Hematopoietic multipotent progenitor cell treated with erythropoietin and hydrocortisone succinate and interleukin-3 and kit ligand, for 4 days (in vitro differentiated cells): ENCODE data around the gene IGF1R.

Source experiments
- DNase-seq: peaks from one replicate; pipeline ENCODE4 v3.0.0-alpha.2; 2015

IGF1R gene

DNA sequence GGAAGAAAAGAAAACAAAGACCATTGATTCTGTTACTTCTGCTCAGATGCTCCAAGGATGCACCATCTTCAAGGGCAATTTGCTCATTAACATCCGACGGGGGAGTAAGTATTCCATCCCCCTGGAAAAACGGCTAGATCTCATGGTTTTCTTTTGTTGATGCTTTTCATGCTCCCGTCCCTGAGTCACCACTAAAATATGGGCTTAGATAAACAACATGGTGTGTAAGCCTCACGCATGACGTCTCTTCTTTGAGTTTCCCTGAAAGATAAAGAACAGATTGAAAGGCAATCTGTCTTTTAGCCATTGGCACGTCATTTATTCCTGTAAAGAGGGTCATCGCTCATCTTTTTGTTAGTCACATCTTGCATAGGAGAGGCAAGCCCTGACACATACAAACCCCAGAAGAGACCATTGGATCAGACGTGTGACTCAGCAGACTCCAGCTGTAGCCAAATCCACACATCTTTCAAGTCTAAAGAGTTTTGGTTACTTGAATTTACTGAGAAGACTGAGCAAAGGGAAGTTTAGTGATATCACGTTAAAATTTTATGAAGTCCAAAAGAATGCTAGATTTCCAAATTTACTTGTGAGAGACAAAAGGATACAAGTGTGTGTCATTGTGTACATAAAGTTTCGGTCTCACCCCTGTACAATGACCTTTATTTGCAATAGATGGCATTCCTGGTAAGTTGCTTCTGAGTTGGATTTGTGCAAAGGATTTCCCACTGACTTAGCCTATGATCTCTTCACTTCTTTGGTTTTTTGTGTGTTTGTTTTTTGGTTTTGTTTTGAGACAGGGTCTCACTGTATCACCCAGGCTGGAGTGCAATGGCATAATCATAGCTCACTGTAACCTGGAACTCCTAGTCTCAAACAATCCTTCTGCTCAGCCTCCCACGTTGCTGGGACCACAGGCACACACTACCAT, 248.7 kb downstream of the IGF1R start:
- no peak for DNase-seq

DNA sequence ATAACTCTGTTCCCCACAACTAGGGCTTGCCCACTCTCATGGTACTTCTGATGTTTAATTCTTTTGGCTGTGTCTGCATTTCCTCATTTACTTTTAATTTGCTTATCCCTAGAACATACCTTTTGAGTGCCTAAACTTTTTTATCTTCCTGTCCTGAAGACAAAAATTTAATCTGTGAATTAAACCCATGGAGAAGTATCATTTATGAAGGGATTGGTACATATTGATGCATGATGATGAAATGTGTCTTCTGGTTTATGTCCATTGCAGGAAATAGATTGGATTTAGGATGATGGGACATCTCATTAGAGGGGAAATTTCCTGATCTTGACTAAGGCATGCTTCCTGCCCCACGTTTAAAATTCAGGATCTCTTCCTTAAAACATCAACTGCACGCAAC, 249.8 kb downstream of the IGF1R start:
- no peak for DNase-seq

DNA sequence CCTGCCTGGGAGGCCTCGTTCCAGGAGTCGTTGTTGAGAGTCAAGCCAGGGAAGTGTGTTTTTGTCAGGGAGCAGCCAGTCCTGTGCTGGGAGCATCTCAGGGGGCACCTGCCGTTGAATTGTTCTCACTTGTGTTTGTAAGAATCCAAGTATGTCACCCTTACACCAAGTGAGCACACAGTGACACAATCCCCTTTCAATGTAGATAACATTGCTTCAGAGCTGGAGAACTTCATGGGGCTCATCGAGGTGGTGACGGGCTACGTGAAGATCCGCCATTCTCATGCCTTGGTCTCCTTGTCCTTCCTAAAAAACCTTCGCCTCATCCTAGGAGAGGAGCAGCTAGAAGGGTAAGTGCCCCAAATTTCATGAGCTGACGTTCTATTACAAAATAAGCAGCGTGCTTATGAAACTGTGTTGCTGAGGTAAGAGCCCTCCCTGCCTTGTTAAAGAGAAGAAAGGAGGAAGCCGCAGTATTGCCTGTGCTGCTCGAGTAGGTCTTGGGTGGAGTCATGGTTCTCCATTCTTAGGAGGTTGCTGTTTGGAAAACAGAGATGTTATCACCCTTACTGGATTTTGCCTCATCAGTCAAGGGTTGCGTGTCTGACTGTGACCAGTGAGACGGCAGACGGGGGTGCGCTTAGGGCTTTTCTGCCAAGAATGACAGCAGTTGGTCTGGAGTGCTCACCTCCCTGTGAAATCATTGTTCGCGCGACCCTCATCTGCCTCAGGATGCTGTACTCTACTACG, 251.1 kb downstream of the IGF1R start:
- peak; percentile 53 for DNase-seq

DNA sequence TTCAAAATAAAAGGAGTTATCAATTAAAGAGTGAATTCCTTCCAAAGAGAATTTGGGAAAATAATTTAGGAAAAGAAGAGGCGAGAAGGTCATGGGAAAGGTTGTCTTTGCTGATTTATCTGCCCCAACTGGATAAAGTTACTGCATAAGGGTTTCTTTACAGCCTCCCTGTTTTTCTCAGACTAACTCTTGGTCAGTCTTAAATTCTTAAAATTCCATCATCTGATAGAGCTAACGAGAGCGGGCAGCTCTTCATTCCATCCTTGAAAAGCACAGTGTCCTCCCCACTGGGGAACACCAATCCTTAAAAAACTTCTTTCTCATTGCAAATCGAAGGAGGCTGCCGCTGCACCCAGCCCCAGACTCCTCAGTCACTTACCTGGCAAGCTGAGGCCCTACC, 252.0 kb downstream of the IGF1R start:
- no peak for DNase-seq

DNA sequence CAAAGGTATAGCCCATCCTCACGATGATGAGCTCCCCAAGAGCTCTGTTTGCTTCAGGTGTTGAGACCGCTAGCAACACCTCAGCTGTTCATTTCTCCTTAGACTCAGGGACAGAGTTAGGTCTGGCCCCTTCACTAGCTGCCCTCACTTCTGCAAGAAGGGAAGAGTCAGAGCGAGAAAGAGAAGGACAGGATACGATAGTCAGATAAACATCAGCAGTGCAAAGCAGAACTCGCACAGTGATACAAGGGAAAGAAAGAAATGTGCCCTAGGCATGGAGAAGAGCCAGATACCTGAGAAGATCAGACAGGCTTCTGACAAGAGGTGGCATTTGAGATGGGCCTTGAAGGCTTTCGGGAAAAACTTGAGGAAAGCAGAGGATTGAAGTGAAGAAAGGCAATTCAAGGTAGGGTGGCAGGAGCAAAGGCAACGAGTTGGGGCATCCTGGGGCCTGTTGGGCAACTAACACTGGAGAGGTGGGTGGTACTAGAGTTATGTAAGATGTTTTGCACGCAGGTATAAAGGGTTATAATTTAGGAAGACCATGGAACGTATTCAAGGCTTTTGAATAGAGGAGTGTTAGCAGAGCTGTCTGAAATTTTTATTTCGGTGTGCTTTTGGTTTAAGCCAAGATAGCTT, 253.2 kb downstream of the IGF1R start:
- peak; percentile 47 for DNase-seq

DNA sequence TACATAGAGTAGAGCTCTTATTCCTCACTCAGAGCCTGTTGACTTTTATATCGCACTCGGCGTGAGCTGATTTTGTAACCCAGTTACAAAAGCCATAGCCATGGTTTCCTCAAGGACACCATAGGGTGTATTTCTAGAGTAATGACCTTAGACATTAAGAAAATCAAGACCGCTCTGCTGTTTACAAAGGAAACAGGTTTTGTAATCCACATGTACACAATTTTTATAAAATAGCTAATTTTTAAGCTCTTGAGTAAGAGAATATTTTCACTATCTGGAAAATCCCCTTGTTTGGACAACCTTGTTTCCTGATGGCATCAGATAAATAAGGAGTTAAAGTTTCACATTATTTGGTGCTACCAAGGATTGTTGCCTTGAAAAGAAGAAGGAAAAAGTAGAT, 254.6 kb downstream of the IGF1R start:
- no peak for DNase-seq

DNA sequence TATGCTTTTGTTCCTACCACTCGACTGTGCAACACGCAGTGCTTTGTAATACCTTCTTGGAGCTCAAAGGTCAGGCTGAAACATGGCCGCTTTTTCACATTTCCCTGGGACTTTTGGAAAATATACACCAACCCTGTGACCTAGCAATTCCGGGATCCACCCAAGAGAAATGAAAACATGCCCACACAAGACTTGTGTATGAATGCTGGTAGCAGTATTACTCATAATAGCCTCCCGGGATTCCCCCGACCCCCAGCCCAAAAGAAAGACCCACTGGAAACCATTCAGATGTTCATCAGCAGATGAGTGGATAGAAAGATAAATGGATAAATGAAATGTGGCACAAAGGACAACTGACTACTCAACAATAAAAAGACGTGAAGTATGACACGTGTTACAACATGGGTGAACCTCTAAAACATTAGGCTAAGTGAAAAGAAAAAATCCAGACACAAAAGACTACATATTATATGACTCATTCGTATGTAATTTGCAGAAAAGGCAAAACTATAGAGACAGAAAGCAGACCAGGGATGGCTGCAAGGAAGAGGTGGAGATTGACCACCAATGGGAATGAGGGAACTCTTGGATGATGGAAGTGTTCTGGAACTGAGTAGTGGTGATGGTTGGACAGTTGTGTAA, 255.2 kb downstream of the IGF1R start:
- no peak for DNase-seq

DNA sequence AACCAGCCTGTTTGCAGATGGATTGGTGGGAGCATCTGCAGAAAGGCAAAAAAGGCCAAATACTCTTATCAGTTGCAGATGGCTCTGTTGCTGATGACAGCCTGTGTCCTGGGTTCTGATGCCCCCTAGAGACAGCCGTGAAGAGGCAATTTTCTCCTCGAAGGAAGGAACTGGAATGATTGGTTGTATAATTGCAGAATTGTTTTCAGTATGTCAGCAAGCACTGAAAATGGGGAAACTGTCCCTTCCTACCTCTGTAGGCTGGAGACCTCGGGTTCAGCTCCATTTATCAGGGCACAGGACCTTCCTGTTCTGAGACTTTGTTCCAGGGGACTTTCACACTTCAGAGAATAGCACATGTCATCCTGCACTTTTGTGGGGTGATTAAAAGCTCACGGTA, 256.2 kb downstream of the IGF1R start:
- DNase-seq: peak; percentile 86

DNA sequence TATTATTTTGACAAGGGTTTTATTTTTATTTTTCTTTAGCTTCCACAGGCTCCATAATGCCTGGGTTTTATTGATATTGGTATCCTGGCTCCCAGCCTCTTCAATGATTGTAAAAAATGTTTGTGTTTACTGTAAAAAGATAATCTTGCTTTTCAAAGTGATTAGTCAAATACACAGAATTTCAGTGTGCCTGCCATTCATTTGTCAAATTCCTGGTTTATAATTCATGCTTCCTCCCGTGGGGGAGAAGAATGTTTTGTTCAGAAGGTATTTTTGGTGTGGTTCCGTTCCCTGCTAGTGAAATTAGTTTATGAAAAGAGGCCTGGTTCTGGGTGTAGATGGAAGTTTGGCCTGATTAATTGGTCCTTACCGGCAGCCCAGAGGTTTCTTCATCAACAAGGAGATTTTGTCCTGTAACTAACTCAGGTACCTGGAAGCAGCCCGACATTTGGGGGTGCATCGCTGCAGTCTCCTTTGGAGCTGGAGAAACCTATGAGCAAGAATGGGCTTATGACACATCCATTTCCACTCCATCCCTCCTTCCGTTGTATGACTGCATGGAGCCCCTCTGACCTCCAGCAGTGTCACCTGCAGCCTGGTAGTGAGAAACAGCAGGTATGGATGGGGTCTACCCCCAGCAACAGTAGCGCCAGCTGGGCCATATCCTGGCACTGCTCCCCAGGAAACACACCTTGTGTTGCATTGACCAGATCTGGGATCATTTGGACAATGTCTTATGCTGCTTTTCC, 257.8 kb downstream of the IGF1R start:
- DNase-seq: no peak

DNA sequence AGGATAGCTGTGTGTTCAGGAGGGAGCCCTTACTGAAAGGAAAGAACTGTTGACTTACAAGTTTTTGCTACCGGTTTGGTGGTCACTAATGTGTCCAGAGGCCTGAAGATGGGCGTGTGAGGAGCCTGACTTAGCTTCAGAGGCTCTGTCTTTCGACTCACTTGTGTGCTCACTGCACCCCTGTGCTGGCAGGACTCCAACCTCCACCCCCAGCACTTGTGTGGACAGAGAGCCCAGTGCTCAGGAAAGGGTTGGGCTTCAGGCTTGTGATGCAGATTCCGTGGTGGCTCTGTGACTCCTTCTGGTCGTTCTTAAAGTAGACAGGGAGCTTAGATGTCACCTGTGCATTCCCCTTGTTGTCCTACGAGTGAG, 258.4 kb downstream of the IGF1R start:
- DNase-seq: no peak

DNA sequence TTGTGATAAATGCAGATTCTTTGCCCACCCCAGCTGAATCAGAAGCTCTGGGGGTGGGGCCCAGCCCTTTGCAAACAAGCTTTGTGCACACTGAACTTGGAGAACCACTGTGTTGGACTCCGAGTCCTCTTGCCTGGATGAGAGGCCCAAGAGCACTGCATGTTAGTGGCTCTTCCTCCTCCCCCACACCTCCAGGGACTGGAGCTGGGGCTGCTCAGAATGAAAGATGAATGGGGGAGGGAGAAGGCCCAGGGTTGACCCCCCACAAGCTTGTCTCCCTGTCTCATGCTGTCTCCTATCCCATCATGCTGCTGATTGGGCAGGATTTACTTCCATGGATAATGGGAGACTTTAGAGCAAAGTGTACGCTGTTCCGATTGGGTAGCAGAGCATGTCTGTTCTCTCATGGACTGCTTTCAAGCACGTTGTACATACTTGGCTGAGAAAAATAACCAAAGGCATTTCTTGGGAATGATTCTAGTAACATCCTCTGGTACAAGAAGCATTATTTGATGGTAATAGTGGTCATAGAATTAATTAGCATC, 259.7 kb downstream of the IGF1R start:
- DNase-seq: no peak

DNA sequence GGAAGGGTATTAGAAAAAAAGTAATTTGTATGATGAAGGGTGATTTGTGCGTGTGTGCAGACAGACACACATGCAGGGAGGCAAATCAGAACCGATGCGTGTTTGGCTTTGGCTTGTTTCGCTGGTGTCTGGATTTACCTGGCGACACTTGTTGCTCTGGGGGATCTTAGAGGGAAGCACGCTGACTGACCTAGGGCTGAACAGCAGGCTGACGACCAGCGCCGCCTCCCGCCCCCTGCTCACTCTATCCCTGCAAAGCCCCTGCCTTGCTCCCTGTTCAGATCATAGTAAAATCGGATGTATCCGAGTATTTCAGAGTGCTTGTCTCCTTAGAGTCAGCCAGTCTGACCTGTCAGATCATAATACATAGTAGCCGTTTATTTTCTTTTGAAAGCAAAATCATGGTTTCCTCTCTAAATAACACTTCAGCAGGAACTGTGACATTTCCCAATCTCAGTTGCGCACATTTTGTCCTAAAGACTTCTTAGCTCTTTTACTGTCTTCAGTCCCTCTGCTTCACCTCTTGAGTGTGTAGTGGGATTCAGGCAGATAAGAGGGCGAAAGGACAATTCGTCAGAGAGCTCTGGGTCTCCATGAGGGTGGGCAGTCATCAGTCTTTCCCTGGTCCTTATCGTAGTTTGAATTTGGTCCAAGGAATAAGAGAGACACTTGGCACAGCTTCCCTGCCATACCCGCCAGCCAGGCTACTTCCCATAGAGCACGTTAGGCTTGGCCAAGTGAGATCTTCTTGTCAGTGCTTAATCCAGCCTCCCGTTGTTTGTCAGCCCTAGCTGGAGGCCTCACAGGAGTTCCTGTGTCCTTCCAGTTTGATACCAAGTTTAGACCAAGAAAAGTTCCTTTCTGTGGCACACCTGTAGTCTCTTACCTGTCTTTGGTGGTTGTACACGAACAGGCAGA, 261.9 kb downstream of the IGF1R start:
- no peak for DNase-seq

DNA sequence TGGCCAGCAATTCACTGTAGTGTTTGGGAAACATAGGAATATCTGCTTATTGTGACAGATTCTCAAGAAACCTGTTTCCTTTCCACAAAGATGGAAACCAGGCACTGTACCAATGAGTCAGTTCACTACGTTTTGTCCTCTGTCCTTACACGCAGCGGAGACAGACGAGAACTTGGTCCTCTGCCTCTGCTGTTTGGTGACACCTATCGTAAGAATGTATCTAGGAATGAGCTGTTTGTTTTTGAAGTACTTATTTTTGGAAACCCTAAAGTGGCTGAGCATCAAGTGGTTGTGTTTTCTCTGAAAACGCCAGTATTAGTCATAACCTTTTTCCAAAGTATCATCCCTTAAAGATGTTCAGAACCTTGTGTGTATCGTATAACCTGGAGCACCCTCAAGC, 266.3 kb downstream of the IGF1R start:
- no peak for DNase-seq

DNA sequence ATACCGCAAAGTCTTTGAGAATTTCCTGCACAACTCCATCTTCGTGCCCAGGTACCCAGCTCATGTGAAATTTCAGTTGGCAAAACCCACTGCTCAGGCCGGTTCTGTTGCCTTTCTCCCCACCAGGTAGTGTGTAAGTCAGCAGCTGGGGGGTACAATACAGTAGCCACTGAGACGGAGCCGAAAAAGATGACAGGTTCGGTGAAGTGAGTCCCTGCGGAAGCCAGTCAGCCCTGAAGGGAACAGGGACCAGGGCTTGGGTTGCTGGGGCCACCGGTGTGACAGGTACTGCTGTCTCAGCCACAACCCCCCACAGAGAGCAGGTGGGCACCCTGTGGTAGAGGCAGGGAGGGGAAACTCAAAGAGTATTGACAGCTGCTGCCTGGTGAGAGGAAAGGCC, 268.5 kb downstream of the IGF1R start:
- DNase-seq: no peak

DNA sequence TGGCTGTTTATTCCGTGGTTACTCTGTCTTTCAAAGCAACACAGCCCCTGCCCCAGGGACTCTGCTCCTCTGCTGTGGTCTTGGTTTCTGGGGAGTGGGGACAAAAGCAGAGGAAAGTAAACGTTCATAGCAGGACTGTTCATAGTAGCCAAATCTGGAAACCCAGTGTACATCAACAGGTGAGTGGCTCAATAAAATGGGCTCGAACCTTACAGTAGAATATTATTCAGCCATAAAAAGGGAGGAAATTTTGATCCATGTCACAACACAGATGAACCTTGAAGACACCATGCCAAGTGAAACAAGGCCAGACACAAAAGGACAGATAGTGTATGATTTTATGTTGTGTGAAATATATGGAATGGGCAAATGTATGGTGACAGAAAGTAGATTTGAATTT, 269.1 kb downstream of the IGF1R start:
- DNase-seq: no peak

DNA sequence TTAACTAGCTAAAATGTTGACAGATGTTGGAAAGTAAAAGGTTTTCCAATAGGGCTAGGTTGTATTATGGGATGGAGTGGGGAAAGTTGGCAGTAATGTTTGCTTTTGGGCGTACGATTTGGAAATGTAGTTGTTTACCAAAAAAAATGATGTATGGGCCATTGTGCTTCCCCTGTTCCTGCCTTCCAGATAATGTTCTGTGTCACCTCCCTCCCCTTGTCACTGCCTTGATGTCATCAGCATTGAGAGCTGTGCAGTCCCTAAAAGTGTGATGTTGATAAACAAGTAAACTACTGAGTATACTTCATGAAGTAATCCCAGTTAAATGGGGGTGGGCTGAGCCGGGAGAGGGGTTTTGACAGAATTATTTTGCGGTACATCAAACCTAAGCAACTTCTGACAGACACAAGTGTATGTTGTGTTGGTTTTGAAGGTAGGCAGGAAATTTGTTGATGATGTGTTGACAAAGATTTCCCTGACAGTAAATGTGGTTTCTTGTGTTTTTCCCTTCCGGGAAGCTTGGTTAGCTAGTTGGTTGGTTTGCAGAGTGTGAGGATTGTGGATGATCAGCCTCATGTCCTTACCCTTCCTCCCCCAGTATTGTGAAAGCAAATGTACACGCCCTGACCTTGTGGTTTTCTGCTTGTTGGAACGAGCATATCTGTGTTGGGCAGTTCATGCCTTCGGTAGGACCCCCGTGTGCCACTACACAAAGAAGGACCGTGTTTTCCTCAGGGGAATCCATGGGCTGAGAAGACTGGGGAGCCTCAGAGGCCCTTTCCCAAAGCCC, 271.9 kb downstream of the IGF1R start:
- peak; percentile 56 for DNase-seq

DNA sequence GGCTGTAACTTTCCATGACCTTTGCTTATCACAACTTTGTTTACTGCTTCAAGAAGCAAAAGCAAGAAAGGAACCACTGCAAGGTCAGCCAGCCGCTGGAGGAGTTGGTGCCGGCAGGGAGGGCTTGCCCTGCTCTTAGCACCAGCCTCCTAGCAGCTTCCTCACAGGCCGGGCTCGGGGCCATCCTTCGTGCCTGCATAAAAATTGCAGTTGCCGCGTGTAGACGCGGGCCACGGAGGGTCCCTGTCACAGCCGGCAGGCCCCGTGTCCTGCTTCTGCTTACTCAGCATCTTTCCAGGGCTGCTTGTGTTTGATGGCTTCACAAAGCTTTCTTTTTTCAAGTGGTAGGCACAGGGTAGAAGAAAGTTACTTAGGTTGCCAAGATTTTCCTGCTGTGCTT, 274.8 kb downstream of the IGF1R start:
- DNase-seq: no peak

DNA sequence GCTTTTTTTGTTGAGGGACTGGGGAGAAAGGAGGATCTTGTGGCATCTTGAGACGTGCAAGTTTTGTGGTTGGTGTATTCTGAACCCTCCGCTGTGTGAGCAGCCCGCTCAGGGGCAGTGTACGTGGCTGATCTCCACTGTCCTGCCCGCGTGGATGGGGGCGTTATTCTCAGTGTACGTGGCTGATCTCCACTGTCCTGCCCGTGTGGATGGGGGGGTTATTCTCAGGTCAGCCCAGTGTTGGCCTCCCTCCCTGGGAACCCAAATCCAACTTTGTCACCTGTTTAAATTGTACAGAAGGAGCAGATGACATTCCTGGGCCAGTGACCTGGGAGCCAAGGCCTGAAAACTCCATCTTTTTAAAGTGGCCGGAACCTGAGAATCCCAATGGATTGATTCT, 275.2 kb downstream of the IGF1R start:
- no peak for DNase-seq

DNA sequence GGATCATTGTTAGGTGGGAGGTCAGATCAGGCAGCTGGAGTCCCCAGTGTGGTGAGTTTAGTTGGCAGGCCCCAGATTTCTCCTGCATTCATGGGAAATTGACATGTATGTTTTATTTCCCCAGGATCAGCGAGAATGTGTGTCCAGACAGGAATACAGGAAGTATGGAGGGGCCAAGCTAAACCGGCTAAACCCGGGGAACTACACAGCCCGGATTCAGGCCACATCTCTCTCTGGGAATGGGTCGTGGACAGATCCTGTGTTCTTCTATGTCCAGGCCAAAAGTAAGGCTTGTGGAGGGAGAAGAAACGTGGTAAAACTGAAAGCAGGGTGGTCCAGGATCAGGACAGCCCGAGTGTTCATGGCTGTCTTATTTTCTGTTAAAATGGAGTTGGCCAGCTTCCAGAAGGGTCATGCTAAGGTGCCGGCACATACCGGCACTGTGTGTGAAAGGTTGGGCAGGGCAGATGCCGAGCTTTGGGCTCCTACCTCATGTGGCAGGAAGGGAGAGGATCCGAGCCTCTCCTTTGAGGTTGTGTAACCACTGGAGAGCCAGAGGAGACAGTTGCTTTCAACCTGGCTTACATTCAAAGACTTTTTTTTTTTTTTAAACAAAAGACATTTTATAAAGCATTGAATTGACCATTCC, 276.2 kb downstream of the IGF1R start:
- no peak for DNase-seq

DNA sequence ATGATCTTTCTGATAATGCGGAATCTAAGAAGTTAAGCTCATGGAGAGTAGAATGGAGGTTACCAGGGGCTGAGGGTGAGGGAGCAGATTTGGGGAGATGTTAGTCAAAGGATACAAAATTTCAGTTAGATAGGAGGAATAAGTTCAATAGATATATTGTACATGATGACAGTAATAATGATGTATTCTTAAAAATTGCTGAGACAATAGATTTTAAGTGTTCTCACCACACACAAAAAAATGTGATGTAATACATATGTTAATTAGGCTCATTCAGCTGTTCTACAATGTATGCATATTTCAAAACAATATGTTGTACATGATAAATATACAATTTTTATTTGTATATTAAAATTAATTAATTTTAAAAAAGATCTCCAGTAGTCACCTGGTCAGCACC, 277.9 kb downstream of the IGF1R start:
- DNase-seq: no peak
